SK-N-SH treated with all-trans-retinoic acid at 6 μM for 48 hours (cell line): ENCODE results near the gene RGS7BP.

Experiments used
- BACH2 ChIP-seq: fragments of 250-450 bp; sonication (Bioruptor Pico); IDR thresholded peaks from 2 replicates; pipeline ENCODE4 v1.9.0; 2021; ENCODE audit warnings: mild to moderate bottlenecking, borderline replicate concordance
- TF ChIP-seq, protein P1 (sequence below): fragments of 250-450 bp; sonication (Bioruptor Pico); IDR thresholded peaks from 2 replicates; pipeline ENCODE4 v1.8.0; 2021; ENCODE audit warnings: low read depth, mild to moderate bottlenecking, moderate library complexity, borderline replicate concordance

DNA sequence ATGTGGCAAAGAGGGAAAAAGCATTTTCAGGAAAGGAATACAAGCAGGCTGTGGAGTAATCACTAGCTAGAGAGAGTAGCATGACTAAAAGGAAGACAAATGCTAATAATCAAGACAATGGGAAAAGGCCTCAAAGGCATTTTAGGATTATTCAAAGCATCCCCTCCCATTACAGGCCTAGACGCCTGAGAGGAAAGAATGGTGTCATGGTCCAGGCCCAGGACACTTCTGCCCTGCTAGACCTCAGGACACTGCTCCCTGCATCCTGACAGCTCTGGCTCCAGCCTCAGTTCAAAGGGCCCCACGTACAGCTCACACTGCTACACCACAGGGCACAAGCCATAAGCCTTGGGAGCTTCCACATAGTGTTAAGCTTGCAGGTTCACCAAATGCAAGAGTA is 143.7 kb downstream of the RGS7BP start:
- TF ChIP-seq, protein P1, sequence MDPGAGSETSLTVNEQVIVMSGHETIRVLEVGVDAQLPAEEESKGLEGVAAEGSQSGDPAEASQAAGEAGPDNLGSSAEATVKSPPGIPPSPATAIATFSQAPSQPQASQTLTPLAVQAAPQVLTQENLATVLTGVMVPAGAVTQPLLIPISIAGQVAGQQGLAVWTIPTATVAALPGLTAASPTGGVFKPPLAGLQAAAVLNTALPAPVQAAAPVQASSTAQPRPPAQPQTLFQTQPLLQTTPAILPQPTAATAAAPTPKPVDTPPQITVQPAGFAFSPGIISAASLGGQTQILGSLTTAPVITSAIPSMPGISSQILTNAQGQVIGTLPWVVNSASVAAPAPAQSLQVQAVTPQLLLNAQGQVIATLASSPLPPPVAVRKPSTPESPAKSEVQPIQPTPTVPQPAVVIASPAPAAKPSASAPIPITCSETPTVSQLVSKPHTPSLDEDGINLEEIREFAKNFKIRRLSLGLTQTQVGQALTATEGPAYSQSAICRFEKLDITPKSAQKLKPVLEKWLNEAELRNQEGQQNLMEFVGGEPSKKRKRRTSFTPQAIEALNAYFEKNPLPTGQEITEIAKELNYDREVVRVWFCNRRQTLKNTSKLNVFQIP (CRISPR knock-in tag), result no peak
- TF ChIP-seq BACH2, result no peak
